ACC112 (cell line): Measurements from ENCODE around the gene WDR38.
"Not testable (repeated sequence)": the region's sequence is repeated elsewhere in the genome, so short reads cannot be mapped to it uniquely, and the experiment has no call there.

Experiments
- H2AFZ ChIP-seq: fragments of 200-600 bp; sonication (generic); one replicate; pipeline ENCODE4 v1.6.0; 2017; ENCODE audit warnings: antibody characterized with exemption, low read length; ENCODE audit not compliant: unreplicated experiment
- H3K27ac ChIP-seq: fragments of 200-600 bp; sonication (generic); 2 replicates; pipeline ENCODE4 v1.5.1; 2014; ENCODE audit warnings: low read depth, mild to moderate bottlenecking, antibody characterized with exemption, low read length, moderate library complexity
- H3K27me3 ChIP-seq: fragments of 200-600 bp; sonication (generic); 2 replicates; pipeline ENCODE4 v1.6.1; 2014; ENCODE audit warnings: mild to moderate bottlenecking, antibody characterized with exemption, low read length, moderate library complexity, mixed read lengths; ENCODE audit not compliant: insufficient read depth
- H3K36me3 ChIP-seq: fragments of 200-600 bp; sonication (generic); 2 replicates; pipeline ENCODE4 v1.6.1; 2016; ENCODE audit warnings: mild to moderate bottlenecking, antibody characterized with exemption, low read length, moderate library complexity, mixed read lengths; ENCODE audit not compliant: insufficient read depth
- H3K4me1 ChIP-seq: fragments of 200-600 bp; sonication (generic); one replicate; pipeline ENCODE4 v1.6.1; 2016; ENCODE audit warnings: low read length, mixed read lengths; ENCODE audit not compliant: insufficient read depth, unreplicated experiment, control insufficient read depth
- H3K4me3 ChIP-seq: fragments of 200-600 bp; sonication (generic); 2 replicates; pipeline ENCODE4 v1.5.1; 2014; ENCODE audit warnings: mild to moderate bottlenecking, low read depth, low read length
- H3K79me2 ChIP-seq: fragments of 200-600 bp; sonication (generic); one replicate; pipeline ENCODE4 v1.6.0; 2016; ENCODE audit warnings: low read length; ENCODE audit not compliant: control insufficient read depth, unreplicated experiment, insufficient read depth

Gene WDR38

DNA sequence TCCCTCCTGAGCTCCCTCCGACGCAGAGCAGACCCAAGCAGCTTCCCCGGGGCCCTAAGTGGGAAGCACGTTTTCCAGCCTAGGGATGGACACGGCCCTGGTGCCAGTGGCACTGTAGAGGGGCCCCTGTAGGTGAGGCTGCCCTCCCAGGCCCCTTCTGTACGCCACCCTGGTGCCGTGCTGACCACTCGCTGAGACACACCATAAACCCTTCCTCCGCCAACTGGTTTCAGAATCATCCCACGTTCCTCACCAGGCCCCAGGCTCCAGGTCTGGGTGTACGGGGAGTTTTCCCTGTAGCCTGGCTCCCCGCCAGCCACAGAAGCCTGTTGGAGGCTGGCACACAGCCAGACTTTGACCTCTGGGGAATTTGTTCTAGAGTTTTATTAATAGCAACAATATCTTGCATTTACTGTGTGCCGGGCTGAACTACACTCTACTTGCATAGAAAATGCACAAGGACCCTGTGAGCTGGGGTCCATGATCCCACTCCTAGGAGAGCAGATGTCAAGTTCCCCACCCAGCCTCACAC is 18.2 kb upstream of the WDR38 start:
- H3K36me3 ChIP-seq, result no peaks in the 10 kb centered on the region
- H3K4me1 ChIP-seq, result peaks cover 25% of the 10 kb centered on the region
- H3K4me3 ChIP-seq, result no peak overlapping the region
- no peak overlapping the region for H2AFZ ChIP-seq
- no peak overlapping the region for H3K27ac ChIP-seq
- no peaks in the 10 kb centered on the region for H3K79me2 ChIP-seq
- peaks cover 9% of the 10 kb centered on the region; the same call in 1 of the 2 replicates for H3K27me3 ChIP-seq

- not testable (repeated sequence) for H2AFZ ChIP-seq, H3K36me3 ChIP-seq, H3K4me3 ChIP-seq, H3K27ac ChIP-seq, H3K27me3 ChIP-seq, H3K79me2 ChIP-seq
- H3K4me1 ChIP-seq, result peaks cover 17% of the 10 kb centered on the region
Measured at GRCh38 chr9:124838132-124838531, 15.1 kb upstream of the WDR38 start.

- H3K4me3 ChIP-seq, H3K27me3 ChIP-seq, H3K79me2 ChIP-seq, H2AFZ ChIP-seq, H3K27ac ChIP-seq, H3K36me3 ChIP-seq: not testable (repeated sequence)
- H3K4me1 ChIP-seq, result peaks cover 17% of the 10 kb centered on the region
Measured at GRCh38 chr9:124838567-124839275, 14.5 kb upstream of the WDR38 start.

DNA sequence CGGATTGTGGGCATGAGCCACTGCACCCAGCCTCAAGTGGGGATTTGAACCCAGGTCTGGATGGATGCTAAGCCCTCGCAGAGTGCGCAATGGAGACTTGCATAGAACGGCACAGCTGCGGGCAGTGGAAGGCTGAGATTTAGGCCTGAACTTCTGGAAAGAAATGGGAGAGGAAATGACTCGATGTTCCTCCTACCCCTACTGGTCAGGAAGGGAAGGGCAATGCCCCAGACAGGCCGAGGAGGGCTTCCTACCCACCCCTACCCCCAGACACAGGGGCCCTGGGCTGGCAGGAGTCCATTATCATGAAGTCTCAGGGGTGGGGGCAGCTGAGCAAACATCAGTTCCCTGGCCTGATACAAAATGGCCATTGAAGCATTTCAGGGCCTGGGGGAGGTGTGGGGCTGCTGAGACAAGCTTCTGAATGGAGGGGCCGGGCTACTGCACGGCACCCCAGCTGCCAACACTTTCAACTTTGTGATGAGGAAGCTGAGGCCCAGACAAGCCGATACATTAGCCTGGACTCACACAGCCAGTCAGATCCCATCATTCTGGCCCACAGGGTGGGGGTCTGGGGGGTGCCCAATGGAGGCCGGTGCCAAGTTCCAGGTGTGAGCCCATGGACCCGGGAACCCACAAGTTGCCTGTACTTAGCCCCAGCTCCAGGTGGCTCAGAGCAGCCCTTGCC is 13.5 kb upstream of the WDR38 start:
- H2AFZ ChIP-seq, result no peak overlapping the region

GRCh38 chr9:124840300-124840833 is 12.9 kb upstream of the WDR38 start:
- Histone ChIP-seq H3K79me2 (no peaks in the 10 kb centered on the region), H2AFZ (no peak overlapping the region), H3K27ac (no peak overlapping the region), H3K27me3 (peaks cover 9% of the 10 kb centered on the region; the same call in 1 of the 2 replicates), H3K36me3 (no peaks in the 10 kb centered on the region), H3K4me3 (no peak overlapping the region), H3K4me1 (peaks cover 3% of the 10 kb centered on the region)

More for the DNA sequence above, 13.5 kb upstream of the WDR38 start:
- H3K27ac ChIP-seq, result no peak overlapping the region
- H3K27me3 ChIP-seq, result peaks cover 9% of the 10 kb centered on the region; the same call in 1 of the 2 replicates
- no peak overlapping the region for H3K4me3 ChIP-seq
- H3K4me1 ChIP-seq, result peaks cover 9% of the 10 kb centered on the region
- H3K79me2 ChIP-seq, result no peaks in the 10 kb centered on the region
- H3K36me3 ChIP-seq, result no peaks in the 10 kb centered on the region

GRCh38 chr9:124841075-124841821 is 12.0 kb upstream of the WDR38 start:
- H3K4me1 ChIP-seq, result no peaks in the 10 kb centered on the region
- no peak overlapping the region for H2AFZ ChIP-seq
- no peaks in the 10 kb centered on the region for H3K79me2 ChIP-seq
- no peak overlapping the region for H3K27ac ChIP-seq
- H3K4me3 ChIP-seq, result no peak overlapping the region
- no peaks in the 10 kb centered on the region for H3K36me3 ChIP-seq
- H3K27me3 ChIP-seq, result peaks cover 9% of the 10 kb centered on the region; the same call in 1 of the 2 replicates

DNA sequence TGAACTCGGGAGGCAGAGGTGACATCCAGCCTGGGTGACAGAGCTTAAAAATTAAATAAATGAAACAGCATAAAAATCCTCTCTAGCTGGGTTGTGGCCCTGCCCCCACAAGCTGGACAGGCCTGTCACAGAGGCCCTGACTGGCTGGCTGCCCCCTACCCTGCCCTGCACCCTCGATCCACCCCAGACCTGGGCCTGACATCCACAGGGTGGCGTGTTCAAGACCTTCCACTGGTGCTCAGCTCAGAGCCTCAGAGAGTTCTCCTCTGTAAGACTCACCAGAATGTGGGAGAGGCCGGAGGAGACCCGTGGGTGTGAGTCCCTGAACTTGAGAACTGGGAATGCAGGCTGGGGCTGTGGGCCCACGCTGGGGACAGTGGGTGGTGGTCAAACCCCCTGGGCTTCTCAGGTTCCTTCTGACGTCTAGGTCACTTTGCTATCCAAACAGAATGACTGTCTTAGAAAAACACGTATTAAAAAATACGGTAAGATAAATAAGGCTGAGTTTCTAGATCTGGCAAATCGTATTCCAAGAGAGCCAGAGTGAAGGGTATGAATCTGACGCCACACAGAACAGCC is 9.7 kb upstream of the WDR38 start:
- Histone ChIP-seq H3K4me1 (no peaks in the 10 kb centered on the region), H3K4me3 (no peak overlapping the region), H3K79me2 (no peaks in the 10 kb centered on the region), H3K27me3 (no peaks in the 10 kb centered on the region), H2AFZ (no peak overlapping the region), H3K27ac (no peak overlapping the region), H3K36me3 (no peaks in the 10 kb centered on the region)

DNA sequence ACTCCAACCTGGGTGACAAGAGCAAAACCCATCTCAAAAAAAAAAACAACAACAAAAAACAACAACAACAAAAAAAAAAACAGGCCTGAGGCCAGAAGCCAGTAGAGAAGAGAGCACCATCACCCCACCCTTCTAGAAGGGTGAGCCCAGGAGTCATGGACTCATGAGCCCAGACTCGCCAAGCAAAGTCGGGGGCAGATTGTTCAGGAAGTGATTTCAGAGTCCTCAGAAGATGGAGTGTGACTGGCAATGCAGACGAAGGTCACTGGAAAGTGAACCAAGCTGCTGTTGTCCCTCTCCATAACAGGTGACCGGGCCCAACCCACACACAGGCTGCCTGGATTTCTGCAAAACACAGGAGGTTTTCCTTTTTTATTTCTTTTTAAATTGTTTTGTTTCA is 9.0 kb upstream of the WDR38 start:
- H3K27me3 ChIP-seq, result no peaks in the 10 kb centered on the region
- no peaks in the 10 kb centered on the region for H3K36me3 ChIP-seq
- H3K4me3 ChIP-seq, result no peak overlapping the region
- no peaks in the 10 kb centered on the region for H3K79me2 ChIP-seq
- no peak overlapping the region for H3K27ac ChIP-seq
- H2AFZ ChIP-seq, result no peak overlapping the region
- H3K4me1 ChIP-seq, result no peaks in the 10 kb centered on the region

- not testable (repeated sequence) for H3K27ac ChIP-seq, H3K27me3 ChIP-seq, H2AFZ ChIP-seq, H3K36me3 ChIP-seq, H3K79me2 ChIP-seq, H3K4me1 ChIP-seq, H3K4me3 ChIP-seq
Measured at GRCh38 chr9:124846467-124846866, 6.8 kb upstream of the WDR38 start.

- H3K4me1 ChIP-seq, result no peaks in the 10 kb centered on the region
- no peaks in the 10 kb centered on the region for H3K36me3 ChIP-seq
- no peaks in the 10 kb centered on the region for H3K27me3 ChIP-seq
- H2AFZ ChIP-seq, result no peak overlapping the region
- no peak overlapping the region for H3K4me3 ChIP-seq
- H3K27ac ChIP-seq, result no peak overlapping the region
- H3K79me2 ChIP-seq, result no peaks in the 10 kb centered on the region
Measured at GRCh38 chr9:124846969-124847368, 6.3 kb upstream of the WDR38 start.
